Smooth muscle cell (in vitro differentiated cells): ENCODE results near the gene BPI. TPM values are rescaled to one million over a fixed set of nuclear protein-coding genes. Genes with fewer than 3 reads are reported as not detected.

Experiments used
- DNase-seq: peaks from one replicate; lab custom pipeline; 2025; ENCODE audit not compliant: unreplicated experiment; lab: John Stamatoyannopoulos, UW
- H2AFZ ChIP-seq: fragments of 200-600 bp; sonication (generic); 2 replicates; pipeline ENCODE4 v1.6.0; 2016; ENCODE audit warnings: antibody characterized with exemption, low read depth, mild to moderate bottlenecking
- H3F3A ChIP-seq: fragments of 200-600 bp; sonication (generic); 2 replicates; pipeline ENCODE4 v1.6.0; 2017; ENCODE audit warnings: antibody characterized with exemption, low read depth
- H3K27ac ChIP-seq: fragments of 200-600 bp; sonication (generic); 2 replicates; pipeline ENCODE4 v1.5.1; 2016; ENCODE audit warnings: low read depth, mild to moderate bottlenecking
- H3K27me3 ChIP-seq: fragments of 200-600 bp; sonication (generic); 2 replicates; pipeline ENCODE4 v1.6.1; 2016; ENCODE audit warnings: low read depth, mild to moderate bottlenecking
- H3K36me3 ChIP-seq: fragments of 200-600 bp; sonication (generic); 2 replicates; pipeline ENCODE4 v1.5.1; 2016; ENCODE audit warnings: low read depth
- H3K4me1 ChIP-seq: fragments of 200-600 bp; sonication (generic); 2 replicates; pipeline ENCODE4 v1.5.1; 2016; ENCODE audit warnings: low read depth
- H3K4me2 ChIP-seq: fragments of 200-600 bp; sonication (generic); 2 replicates; pipeline ENCODE4 v1.6.0; 2016; ENCODE audit warnings: mild to moderate bottlenecking
- H3K4me3 ChIP-seq: fragments of 200-600 bp; sonication (generic); 2 replicates; pipeline ENCODE4 v1.5.1; 2016; ENCODE audit warnings: mild to moderate bottlenecking
- H3K79me2 ChIP-seq: fragments of 200-600 bp; sonication (generic); 2 replicates; pipeline ENCODE4 v1.6.0; 2016; ENCODE audit warnings: low read depth, mild to moderate bottlenecking
- H3K9ac ChIP-seq: fragments of 200-600 bp; sonication (generic); 2 replicates; pipeline ENCODE4 v1.6.0; 2016; ENCODE audit warnings: low read depth
- H3K9me3 ChIP-seq: fragments of 200-600 bp; sonication (generic); replicated peaks from 2 replicates; pipeline ENCODE4 v1.5.1; 2016; ENCODE audit warnings: low read depth
- H4K20me1 ChIP-seq: fragments of 200-600 bp; sonication (generic); 2 replicates; pipeline ENCODE4 v1.6.0; 2016; ENCODE audit warnings: low read depth
- CTCF ChIP-seq: fragments of 200-600 bp; sonication (generic); IDR thresholded peaks from 2 replicates; pipeline ENCODE4 v1.5.1; 2017; ENCODE audit warnings: borderline replicate concordance, mild to moderate bottlenecking, antibody characterized with exemption; ENCODE audit not compliant: insufficient read depth, poor library complexity, severe bottlenecking
- WGBS: methylation state at CpG from one replicate; pipeline ENCODE4 v1.1.7; 2016; ENCODE audit warnings: low lambda C conversion rate; 5-methylcytosine and 5-hydroxymethylcytosine counted together
- polyA plus RNA-seq: library from polyadenylated mRNA; unstranded; fragments of >200 nt; fragmentation: Nextera tagmentation; extraction: Ambion mirVana; gene quantifications from 2 replicates; pipeline ENCODE4 v1.2.1, GENCODE V29; 2016
- total RNA-seq: library from RNA; depleted of rRNA; stranded (reverse); fragments of >200 nt; gene quantifications from 2 replicates; pipeline ENCODE4 v1.2.3, GENCODE V29; 2014

The BPI gene
- total and polyA plus RNA-seq, 2 experiments from 2014 or later, result not detected

GRCh38 chr20:38291966-38292365, 12.0 kb upstream of the BPI start:
- Histone ChIP-seq H3K4me1 (no peaks in the 10 kb centered on the region), H3K9ac (no peak overlapping the region), H3K4me2 (no peak overlapping the region), H3F3A (no peaks in the 10 kb centered on the region), H3K4me3 (no peak overlapping the region), H3K27ac (no peak overlapping the region), H3K27me3 (no peaks in the 10 kb centered on the region), H4K20me1 (no peaks in the 10 kb centered on the region), H2AFZ (no peak overlapping the region), H3K36me3 (no peaks in the 10 kb centered on the region), H3K9me3 (no peaks in the 10 kb centered on the region), H3K79me2 (no peaks in the 10 kb centered on the region)
- TF ChIP-seq CTCF, result no peak
- WGBS, result 48% methylated on average over 3 of the region's 3 CpGs
- no peak for DNase-seq

DNA sequence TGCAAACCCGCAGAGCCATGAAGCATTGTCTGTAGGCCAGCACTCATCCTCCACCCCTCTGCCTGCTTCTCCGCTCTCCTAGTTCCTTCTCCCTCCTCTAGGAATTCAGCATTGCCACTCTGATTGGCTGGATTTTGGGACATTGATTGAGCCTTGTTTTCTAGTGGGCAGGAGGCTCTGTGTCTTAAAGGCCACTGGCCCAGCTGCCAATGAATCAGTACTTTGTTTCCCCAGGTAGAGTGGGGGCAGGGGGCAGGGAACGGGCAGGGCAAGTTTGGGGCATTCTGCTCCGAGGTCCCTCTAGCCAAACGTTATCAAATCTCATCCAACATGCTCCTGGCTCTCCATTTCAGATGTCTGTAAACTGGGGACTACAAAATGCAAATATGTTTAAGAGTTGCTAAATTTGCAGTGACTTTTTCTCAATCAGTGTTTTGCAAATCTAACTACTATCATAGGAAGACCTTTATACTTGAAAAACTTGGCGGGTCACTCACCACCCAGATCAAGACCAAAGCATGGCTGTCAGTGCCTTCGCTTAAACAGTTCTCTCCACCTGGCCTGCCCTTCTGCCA, 10.4 kb upstream of the BPI start:
- Histone ChIP-seq H3K79me2 (no peaks in the 10 kb centered on the region), H3K36me3 (no peaks in the 10 kb centered on the region), H2AFZ (no peak overlapping the region), H4K20me1 (no peaks in the 10 kb centered on the region), H3K9me3 (no peaks in the 10 kb centered on the region), H3K4me3 (no peak overlapping the region), H3K9ac (no peak overlapping the region), H3F3A (no peaks in the 10 kb centered on the region), H3K4me1 (no peaks in the 10 kb centered on the region), H3K27ac (no peak overlapping the region), H3K4me2 (no peak overlapping the region), H3K27me3 (no peaks in the 10 kb centered on the region)
- WGBS, result 73% methylated on average over 7 of the region's 7 CpGs
- no peak for TF ChIP-seq CTCF
- DNase-seq, result no peak

GRCh38 chr20:38294076-38294591, 9.8 kb upstream of the BPI start:
- no peak overlapping the region for H2AFZ ChIP-seq
- WGBS, result 87% methylated on average over 11 of the region's 11 CpGs
- no peaks in the 10 kb centered on the region for H3K36me3 ChIP-seq

More at GRCh38 chr20:38294076-38294591, 9.8 kb upstream of the BPI start:
- Histone ChIP-seq H3K27ac (no peak overlapping the region), H3K9ac (no peak overlapping the region), H3F3A (no peaks in the 10 kb centered on the region), H3K27me3 (no peaks in the 10 kb centered on the region), H3K79me2 (no peaks in the 10 kb centered on the region), H3K4me2 (no peak overlapping the region), H4K20me1 (no peaks in the 10 kb centered on the region), H3K4me3 (no peak overlapping the region), H3K9me3 (no peaks in the 10 kb centered on the region), H3K4me1 (peaks cover 5% of the 10 kb centered on the region)
- no peak for TF ChIP-seq CTCF
- no peak for DNase-seq
